ENCODE measurements around the gene SNRNP200.

- TF ChIP-seq CTCF (IDR thresholded peaks at IDR 0.05) (no peak), POLR2AphosphoS5 (IDR thresholded peaks at IDR 0.05) (no peak), EP300 (IDR thresholded peaks at IDR 0.05) (no peak)
Observed at GRCh38 chr2:96319396-96319795, 14.1 kb upstream of the SNRNP200 start.
